Measurements from ENCODE around the gene FBLIM1. TPM values are rescaled to one million over a fixed set of nuclear protein-coding genes. Genes with fewer than 3 reads are reported as not detected.
A peak's percentile ranks its signal among the peaks of the same experiment; 100 is the strongest.

The FBLIM1 gene
- total RNA-seq, 1 donor from 2014 or later = 198 TPM

DNA sequence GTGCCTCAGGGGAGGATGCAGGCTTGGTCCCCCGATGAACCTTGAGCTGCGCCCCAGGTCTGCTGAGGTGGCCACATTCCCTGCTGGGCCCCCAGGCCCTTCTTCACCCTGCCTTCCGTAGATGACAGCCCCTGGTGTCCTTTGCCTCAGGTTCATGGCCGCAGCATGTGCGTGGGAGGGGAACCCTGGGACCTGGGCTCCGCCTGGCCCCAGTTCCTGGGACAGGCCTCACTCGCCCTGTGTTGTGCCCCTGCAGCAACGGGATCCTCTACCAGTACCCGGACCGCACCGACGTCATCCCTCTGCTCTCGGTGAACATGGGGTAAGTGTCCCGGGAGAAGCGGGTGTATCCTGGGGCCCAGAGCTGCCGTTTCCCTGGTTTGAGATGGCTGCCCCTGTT is 27.7 kb upstream of the FBLIM1 start:
- Mint-ChIP-seq H3K27ac (ENCODE audit: unreplicated experiment) (no peak overlapping the region), H3K36me3 (ENCODE audit: low read depth, unreplicated experiment) (peaks cover 26% of the 10 kb centered on the region), H3K27me3 (ENCODE audit: unreplicated experiment) (peaks cover 11% of the 10 kb centered on the region), H3K4me1 (ENCODE audit: unreplicated experiment) (no peaks in the 10 kb centered on the region), H3K4me3 (ENCODE audit: unreplicated experiment) (no peak overlapping the region), H3K9me3 (ENCODE audit: unreplicated experiment) (no peaks in the 10 kb centered on the region)
- TF ChIP-seq, protein P1, sequence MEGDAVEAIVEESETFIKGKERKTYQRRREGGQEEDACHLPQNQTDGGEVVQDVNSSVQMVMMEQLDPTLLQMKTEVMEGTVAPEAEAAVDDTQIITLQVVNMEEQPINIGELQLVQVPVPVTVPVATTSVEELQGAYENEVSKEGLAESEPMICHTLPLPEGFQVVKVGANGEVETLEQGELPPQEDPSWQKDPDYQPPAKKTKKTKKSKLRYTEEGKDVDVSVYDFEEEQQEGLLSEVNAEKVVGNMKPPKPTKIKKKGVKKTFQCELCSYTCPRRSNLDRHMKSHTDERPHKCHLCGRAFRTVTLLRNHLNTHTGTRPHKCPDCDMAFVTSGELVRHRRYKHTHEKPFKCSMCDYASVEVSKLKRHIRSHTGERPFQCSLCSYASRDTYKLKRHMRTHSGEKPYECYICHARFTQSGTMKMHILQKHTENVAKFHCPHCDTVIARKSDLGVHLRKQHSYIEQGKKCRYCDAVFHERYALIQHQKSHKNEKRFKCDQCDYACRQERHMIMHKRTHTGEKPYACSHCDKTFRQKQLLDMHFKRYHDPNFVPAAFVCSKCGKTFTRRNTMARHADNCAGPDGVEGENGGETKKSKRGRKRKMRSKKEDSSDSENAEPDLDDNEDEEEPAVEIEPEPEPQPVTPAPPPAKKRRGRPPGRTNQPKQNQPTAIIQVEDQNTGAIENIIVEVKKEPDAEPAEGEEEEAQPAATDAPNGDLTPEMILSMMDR (IDR thresholded peaks at IDR 0.05; ENCODE audit: unreplicated experiment) = no peak
- no peak for DNase-seq (ENCODE audit: low spot score)

DNA sequence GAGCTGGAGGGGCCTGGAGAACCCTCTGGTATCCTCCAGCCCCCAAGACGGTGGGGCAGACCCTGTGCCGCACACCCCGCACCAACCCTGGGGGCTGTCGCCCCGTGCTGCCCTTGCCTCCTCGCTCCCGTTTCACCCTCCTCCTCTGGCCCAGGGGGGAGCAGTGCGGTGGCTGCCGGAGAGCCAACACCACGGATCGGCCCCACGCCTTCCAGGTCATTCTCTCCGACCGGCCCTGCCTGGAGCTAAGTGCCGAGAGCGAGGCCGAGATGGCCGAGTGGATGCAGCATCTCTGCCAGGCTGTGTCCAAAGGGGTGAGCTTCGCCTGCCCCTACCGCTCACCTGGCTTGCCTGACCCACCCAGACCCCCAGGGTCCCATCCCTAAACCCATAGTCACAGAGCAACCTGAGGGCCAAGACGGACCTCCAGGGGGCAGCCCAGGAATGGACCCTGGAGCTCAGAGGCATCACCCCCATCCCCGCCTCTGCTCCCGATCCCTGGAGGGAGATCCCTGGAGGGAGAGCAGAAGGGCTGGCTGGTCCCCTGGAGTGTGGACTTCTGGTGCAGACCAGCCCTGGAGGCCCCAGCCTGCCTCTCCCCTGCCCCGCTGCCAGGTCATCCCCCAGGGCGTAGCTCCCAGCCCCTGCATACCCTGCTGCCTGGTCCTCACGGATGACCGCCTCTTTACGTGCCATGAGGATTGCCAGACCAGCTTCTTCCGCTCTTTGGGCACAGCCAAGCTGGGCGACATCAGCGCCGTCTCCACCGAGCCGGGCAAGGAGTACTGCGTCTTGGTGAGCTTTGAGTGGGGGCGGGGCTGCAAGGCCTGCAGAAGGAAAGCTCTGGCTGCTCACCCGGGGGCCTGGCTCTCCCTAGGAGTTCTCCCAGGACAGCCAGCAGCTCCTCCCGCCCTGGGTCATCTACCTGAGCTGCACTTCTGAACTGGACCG is 26.6 kb upstream of the FBLIM1 start:
- peaks cover 11% of the 10 kb centered on the region for H3K27me3 Mint-ChIP-seq (ENCODE audit: unreplicated experiment)
- peak overlapping the region; percentile 47 for H3K4me3 Mint-ChIP-seq (ENCODE audit: unreplicated experiment)
- peaks cover 23% of the 10 kb centered on the region for H3K36me3 Mint-ChIP-seq (ENCODE audit: low read depth, unreplicated experiment)
- DNase-seq (ENCODE audit: low spot score) = no peak
- H3K27ac Mint-ChIP-seq (ENCODE audit: unreplicated experiment) = no peak overlapping the region
- no peaks in the 10 kb centered on the region for H3K4me1 Mint-ChIP-seq (ENCODE audit: unreplicated experiment)
- TF ChIP-seq, protein P1 (IDR thresholded peaks at IDR 0.05; ENCODE audit: unreplicated experiment) = no peak
- no peaks in the 10 kb centered on the region for H3K9me3 Mint-ChIP-seq (ENCODE audit: unreplicated experiment)

DNA sequence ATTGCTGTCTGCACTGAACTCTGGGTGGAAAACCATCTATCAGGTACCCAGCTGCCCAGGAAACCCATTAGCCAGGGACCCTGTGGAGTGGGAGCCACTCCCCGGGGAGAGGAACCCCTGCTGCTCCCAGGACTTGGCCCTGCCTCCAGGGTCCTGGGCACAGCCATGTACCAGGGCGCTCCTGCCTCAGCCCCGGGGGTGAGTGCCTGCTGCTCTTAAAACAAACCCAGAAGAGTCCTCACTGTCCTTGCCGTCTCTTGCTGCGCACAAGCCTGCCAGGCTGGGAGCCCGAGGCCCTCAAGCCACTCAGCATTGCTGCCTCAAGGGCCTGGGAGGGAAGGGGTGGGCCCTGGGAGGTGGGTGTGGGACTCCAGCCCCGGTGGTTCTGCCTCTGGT is 25.9 kb upstream of the FBLIM1 start:
- Mint-ChIP-seq H3K27me3 (ENCODE audit: unreplicated experiment) (peaks cover 15% of the 10 kb centered on the region), H3K4me1 (ENCODE audit: unreplicated experiment) (no peaks in the 10 kb centered on the region), H3K27ac (ENCODE audit: unreplicated experiment) (no peak overlapping the region), H3K9me3 (ENCODE audit: unreplicated experiment) (no peaks in the 10 kb centered on the region), H3K36me3 (ENCODE audit: low read depth, unreplicated experiment) (peaks cover 23% of the 10 kb centered on the region), H3K4me3 (ENCODE audit: unreplicated experiment) (peak overlapping the region; percentile 47)
- TF ChIP-seq, protein P1 (IDR thresholded peaks at IDR 0.05; ENCODE audit: unreplicated experiment) = no peak
- DNase-seq (ENCODE audit: low spot score) = no peak

DNA sequence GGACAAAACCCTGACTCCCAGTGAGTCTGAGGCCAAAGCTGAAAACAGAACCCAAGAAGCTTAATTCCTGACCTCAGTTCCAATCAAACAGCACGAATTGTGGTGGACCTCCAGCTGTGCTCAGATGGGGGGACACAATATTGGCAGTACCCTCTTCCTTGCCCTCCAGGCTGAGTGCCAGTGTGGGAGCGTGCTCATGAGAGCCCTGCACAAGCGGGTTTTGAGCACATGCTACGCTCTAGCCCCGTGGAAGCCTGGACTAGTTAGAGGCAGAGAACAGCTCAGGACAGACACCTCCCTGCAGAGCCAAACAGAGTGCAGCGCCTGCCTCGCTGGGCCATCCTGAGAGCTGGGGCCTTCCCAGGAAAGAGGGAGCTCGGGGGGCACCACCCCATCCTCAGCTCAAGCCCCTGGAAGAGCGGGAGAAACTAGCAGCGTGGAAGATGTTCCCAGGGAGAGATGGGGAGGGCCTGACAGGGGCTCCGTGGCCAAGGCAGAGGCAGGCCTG is 25.3 kb upstream of the FBLIM1 start:
- Mint-ChIP-seq H3K36me3 (ENCODE audit: low read depth, unreplicated experiment) (peaks cover 19% of the 10 kb centered on the region), H3K4me3 (ENCODE audit: unreplicated experiment) (no peak overlapping the region), H3K4me1 (ENCODE audit: unreplicated experiment) (no peaks in the 10 kb centered on the region), H3K27me3 (ENCODE audit: unreplicated experiment) (peaks cover 11% of the 10 kb centered on the region), H3K27ac (ENCODE audit: unreplicated experiment) (no peak overlapping the region), H3K9me3 (ENCODE audit: unreplicated experiment) (no peaks in the 10 kb centered on the region)
- no peak for DNase-seq (ENCODE audit: low spot score)
- TF ChIP-seq, protein P1 (IDR thresholded peaks at IDR 0.05; ENCODE audit: unreplicated experiment) = no peak

DNA sequence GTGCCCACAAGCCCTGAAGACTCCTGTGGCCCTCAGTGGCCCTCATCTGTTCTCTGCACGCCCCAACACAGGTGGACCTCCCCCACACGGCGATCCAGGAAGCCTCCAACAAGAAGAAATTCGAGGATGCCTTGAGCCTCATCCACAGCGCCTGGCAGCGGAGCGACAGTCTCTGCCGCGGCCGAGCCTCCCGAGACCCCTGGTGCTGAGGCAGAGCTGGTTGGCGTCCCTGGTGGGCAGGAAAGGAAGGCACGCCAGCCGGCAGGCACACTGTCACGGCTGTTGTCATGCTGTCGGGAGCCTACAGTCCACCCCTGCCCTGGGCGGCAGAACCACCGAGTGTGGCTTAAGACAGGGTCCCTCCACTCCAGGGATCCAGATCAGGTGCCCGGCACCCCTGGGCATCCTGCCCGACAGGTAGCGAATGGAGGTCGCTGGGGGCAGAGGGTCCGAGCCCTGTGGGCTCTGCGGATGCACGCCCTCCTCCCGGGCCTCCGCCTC is 24.8 kb upstream of the FBLIM1 start:
- Mint-ChIP-seq H3K36me3 (ENCODE audit: low read depth, unreplicated experiment) (peaks cover 19% of the 10 kb centered on the region), H3K27me3 (ENCODE audit: unreplicated experiment) (peaks cover 13% of the 10 kb centered on the region), H3K4me1 (ENCODE audit: unreplicated experiment) (no peaks in the 10 kb centered on the region), H3K9me3 (ENCODE audit: unreplicated experiment) (no peaks in the 10 kb centered on the region), H3K27ac (ENCODE audit: unreplicated experiment) (no peak overlapping the region), H3K4me3 (ENCODE audit: unreplicated experiment) (no peak overlapping the region)
- TF ChIP-seq, protein P1 (IDR thresholded peaks at IDR 0.05; ENCODE audit: unreplicated experiment) = no peak
- DNase-seq (ENCODE audit: low spot score) = no peak
